ENCODE measurements around the gene CLASRP. TPM values are rescaled to one million over a fixed set of nuclear protein-coding genes. Genes with fewer than 3 reads are reported as not detected.
A peak's percentile ranks its signal among the peaks of the same experiment; 100 is the strongest.

The CLASRP gene
- polyA plus RNA-seq, 3 donors: 2.2 to 152 (median 4.1) TPM

DNA sequence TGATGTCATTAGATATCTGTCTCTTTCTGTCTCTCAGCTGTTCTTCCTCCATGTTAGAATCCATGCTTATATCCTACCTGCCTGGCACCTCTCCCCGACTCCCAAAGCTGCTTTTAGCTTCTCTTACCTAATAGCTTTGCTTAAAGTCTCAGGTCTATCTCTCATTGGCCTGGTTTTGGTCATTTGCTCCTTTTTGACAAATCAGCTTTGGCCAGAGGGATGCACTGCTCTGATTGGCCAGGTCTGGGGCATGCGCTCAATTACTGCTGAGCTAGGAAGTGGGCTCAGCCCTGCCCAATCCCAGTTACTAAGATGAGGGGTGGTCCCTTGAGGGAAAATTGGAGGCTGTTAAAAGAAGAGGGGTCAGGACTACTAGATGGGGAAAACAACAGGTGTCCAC, 11.5 kb upstream of the CLASRP start:
- Histone ChIP-seq H3K27ac (ENCODE audit: low read depth in 1 of 2, low read length in 2 of 2) (no peak overlapping the region), H2AFZ (ENCODE audit: insufficient read depth, low read depth, low read length, poor library complexity, severe bottlenecking) (no peak overlapping the region), H3K27me3 (ENCODE audit: control insufficient read depth in 2 of 2, insufficient read depth in 2 of 2, low read length in 2 of 2) (no peaks in the 10 kb centered on the region), H3K4me2 (replicated peaks; ENCODE audit: extremely low read depth, low read length, poor library complexity, severe bottlenecking) (no peak overlapping the region), H3K36me3 (replicated peaks in 1 of 2; ENCODE audit: control insufficient read depth in 1 of 2, insufficient read depth in 2 of 2, low read length in 2 of 2) (peaks cover 38 to 77% of the 10 kb centered on the region in 2 donors), H3K9me3 (replicated peaks in 1 of 2; ENCODE audit: control insufficient read depth in 1 of 2, insufficient read depth in 1 of 2, low read length in 2 of 2) (no peaks in the 10 kb centered on the region), H3K4me3 (replicated peaks in 1 of 3; ENCODE audit: low read depth in 2 of 3, low read length in 3 of 3) (no peak overlapping the region), H3K9ac (ENCODE audit: insufficient read depth, low read length, poor library complexity, severe bottlenecking) (no peak overlapping the region), H3K4me1 (ENCODE audit: control insufficient read depth in 1 of 2, insufficient read depth in 2 of 2, low read length in 2 of 2) (no peaks in the 10 kb centered on the region), H4K20me1 (ENCODE audit: insufficient read depth, low read length) (no peaks in the 10 kb centered on the region), H3K79me2 (ENCODE audit: insufficient read depth, low read length) (no peaks in the 10 kb centered on the region)
- Mint-ChIP-seq H3K9me3 (peaks cover 0 to 9% (median 6%) of the 10 kb centered on the region in 7 donors), H3K4me3 (no peak overlapping the region), H3K27me3 (ENCODE audit: low read depth in 3 of 3) (no peaks in the 10 kb centered on the region), H3K27ac (peak overlapping the region in 1 of 7 donors; percentile 10), H3K4me1 (no peaks in the 10 kb centered on the region), H3K36me3 (peaks cover 52 to 80% of the 10 kb centered on the region in 2 donors)
- no peak for TF ChIP-seq CTCF (IDR thresholded peaks at IDR 0.05)
- DNase-seq: no peak
- intact Hi-C loops (cut with micrococcal nuclease): no loop called here
- WGBS (ENCODE audit: insufficient coverage): 100% methylated on average over 1 of the region's 2 CpGs

DNA sequence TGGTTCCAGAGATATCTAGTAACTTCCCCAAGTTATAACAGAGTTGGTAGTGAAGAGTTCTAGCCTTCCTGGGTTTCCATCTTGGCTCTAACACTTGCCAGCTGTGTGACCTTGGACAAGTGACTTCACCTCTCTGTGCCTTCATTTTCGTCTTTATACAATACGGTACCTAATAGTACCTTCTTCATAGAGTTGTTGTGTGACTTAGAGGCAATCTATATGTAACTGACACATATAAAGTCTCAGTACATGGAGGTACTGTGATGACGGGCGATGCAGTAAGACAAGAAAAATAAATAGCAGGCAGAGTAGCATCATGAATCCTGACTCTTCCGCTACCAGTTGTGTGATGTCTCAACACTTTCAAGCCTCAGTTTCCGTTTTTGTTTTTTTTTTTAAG, 8.0 kb upstream of the CLASRP start:
- Histone ChIP-seq H3K4me3 (replicated peaks in 1 of 3; ENCODE audit: low read depth in 2 of 3, low read length in 3 of 3) (no peak overlapping the region), H3K27ac (ENCODE audit: low read depth in 1 of 2, low read length in 2 of 2) (no peak overlapping the region), H3K9me3 (replicated peaks in 1 of 2; ENCODE audit: control insufficient read depth in 1 of 2, insufficient read depth in 1 of 2, low read length in 2 of 2) (peaks cover 0 to 4% of the 10 kb centered on the region in 2 donors), H3K36me3 (replicated peaks in 1 of 2; ENCODE audit: control insufficient read depth in 1 of 2, insufficient read depth in 2 of 2, low read length in 2 of 2) (peaks cover 59 to 86% of the 10 kb centered on the region in 2 donors), H3K4me1 (ENCODE audit: control insufficient read depth in 1 of 2, insufficient read depth in 2 of 2, low read length in 2 of 2) (no peaks in the 10 kb centered on the region), H4K20me1 (ENCODE audit: insufficient read depth, low read length) (no peaks in the 10 kb centered on the region), H2AFZ (ENCODE audit: insufficient read depth, low read depth, low read length, poor library complexity, severe bottlenecking) (no peak overlapping the region), H3K4me2 (replicated peaks; ENCODE audit: extremely low read depth, low read length, poor library complexity, severe bottlenecking) (no peak overlapping the region), H3K27me3 (ENCODE audit: control insufficient read depth in 2 of 2, insufficient read depth in 2 of 2, low read length in 2 of 2) (no peaks in the 10 kb centered on the region), H3K79me2 (ENCODE audit: insufficient read depth, low read length) (no peaks in the 10 kb centered on the region), H3K9ac (ENCODE audit: insufficient read depth, low read length, poor library complexity, severe bottlenecking) (no peak overlapping the region)
- Mint-ChIP-seq H3K27ac (peak overlapping the region in 1 of 7 donors; percentile 13), H3K4me3 (no peak overlapping the region), H3K4me1 (no peaks in the 10 kb centered on the region), H3K36me3 (peaks cover 66 to 94% of the 10 kb centered on the region in 2 donors), H3K9me3 (peaks cover 4 to 15% (median 11%) of the 10 kb centered on the region in 7 donors), H3K27me3 (ENCODE audit: low read depth in 3 of 3) (no peaks in the 10 kb centered on the region)
- DNase-seq: no peak
- WGBS (ENCODE audit: insufficient coverage): 100% methylated on average over 4 of the region's 6 CpGs
- TF ChIP-seq CTCF (IDR thresholded peaks at IDR 0.05): no peak
- intact Hi-C loops (cut with micrococcal nuclease): no loop called here

All from CD14-positive monocyte (primary cell).